Mucosa of rectum (tissue), 2 donors: ENCODE measurements around the gene SLC38A9.
"Not testable (repeated sequence)": the region's sequence is repeated elsewhere in the genome, so short reads cannot be mapped to it uniquely, and the experiment has no call there.

Experiments used
- H3K27ac ChIP-seq, 2 donors: one replicate each; pipeline ENCODE4 v1.7.0; 2013; ENCODE audit warnings: inconsistent platforms in 2 of 2, low read depth in 2 of 2, low read length in 2 of 2
- H3K27me3 ChIP-seq, 2 donors: one replicate each; pipeline ENCODE4 v1.7.0; 2013; ENCODE audit warnings: low read length in 2 of 2; ENCODE audit not compliant: control insufficient read depth in 2 of 2, insufficient read depth in 2 of 2
- H3K36me3 ChIP-seq, 2 donors: one replicate each; pipeline ENCODE4 v1.7.0; 2013; ENCODE audit warnings: low read length in 2 of 2; ENCODE audit not compliant: control insufficient read depth in 2 of 2, insufficient read depth in 2 of 2
- H3K4me1 ChIP-seq, 2 donors: one replicate each; pipeline ENCODE4 v1.7.0; 2013; ENCODE audit warnings: low read length in 2 of 2, mild to moderate bottlenecking in 1 of 2; ENCODE audit not compliant: control insufficient read depth in 2 of 2, insufficient read depth in 2 of 2
- H3K4me3 ChIP-seq, 2 donors: one replicate each; pipeline ENCODE4 v1.7.0; 2013; ENCODE audit warnings: low read length in 2 of 2
- H3K9ac ChIP-seq, 2 donors: one replicate each; pipeline ENCODE4 v1.7.0; 2013; ENCODE audit warnings: low read length in 2 of 2, low read depth in 1 of 2, mild to moderate bottlenecking in 1 of 2
- H3K9me3 ChIP-seq, 2 donors: one replicate each; pipeline ENCODE4 v1.7.0; 2013; ENCODE audit warnings: low read length in 2 of 2; ENCODE audit not compliant: control insufficient read depth in 2 of 2
- donor health status: healthy.
- donor health status: Normal muscosa, but diverticular disease.

Gene SLC38A9

DNA sequence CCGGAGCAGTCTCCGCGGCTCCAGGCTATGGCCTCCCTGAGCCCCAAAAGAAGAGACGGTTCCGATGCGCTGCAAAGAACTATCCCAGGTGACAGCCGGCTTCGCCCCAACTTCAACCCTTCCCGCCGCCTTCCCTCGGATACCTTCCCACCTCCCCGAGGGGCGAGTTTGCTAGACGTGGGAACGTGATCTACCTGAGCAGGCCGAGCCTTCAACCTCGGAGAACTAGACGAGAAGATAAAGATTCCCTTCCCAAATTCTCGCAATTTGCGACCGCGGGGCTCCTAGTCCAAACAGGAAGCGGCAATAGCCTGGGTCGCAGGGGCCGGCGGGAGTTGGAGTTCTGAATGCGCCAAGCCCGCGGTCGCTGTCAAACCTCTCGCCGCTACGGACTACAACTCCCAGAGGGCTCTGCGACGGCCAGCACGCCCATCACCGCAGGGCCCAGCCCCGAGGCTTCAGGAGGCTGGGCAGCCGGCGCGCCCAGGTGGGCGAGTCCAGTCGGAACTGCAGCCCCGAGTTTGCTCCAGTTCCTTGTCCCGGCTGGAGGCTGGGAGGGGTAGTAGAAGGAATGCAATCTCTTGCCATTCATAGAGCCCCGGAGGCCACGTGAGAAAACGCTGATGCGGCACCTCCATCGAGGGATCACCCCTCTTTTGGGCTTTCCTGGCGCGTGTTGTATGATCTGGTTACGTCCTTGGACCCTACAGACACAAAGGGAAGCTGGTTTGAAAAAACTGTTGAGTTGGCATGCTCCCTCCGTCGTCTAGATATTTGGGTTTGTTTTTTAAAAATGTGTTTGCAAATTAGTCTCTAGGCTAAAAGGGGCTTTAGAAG lies at the start of gene SLC38A9:
Gene SLC38A9, minus strand, starts transcription at position 302 of the 837 bp plus-strand sequence. CDS start 14,366 bp downstream, outside the sequence.
- Histone ChIP-seq H3K9me3 (no peaks in the 10 kb centered on the region), H3K9ac (peak within 1 kb of the TSS; percentile 77 to 87), H3K27me3 (no peaks in the 10 kb centered on the region), H3K4me3 (peak within 1 kb of the TSS; percentile 85 to 99), H3K4me1 (peaks cover 5 to 6% of the 10 kb centered on the region in 2 donors), H3K36me3 (peaks cover 0 to 3% of the 10 kb centered on the region in 2 donors), H3K27ac (peak within 1 kb of the TSS; percentile 36 to 56)

- not testable (repeated sequence) for H3K4me3 ChIP-seq, H3K27ac ChIP-seq, H3K9me3 ChIP-seq, H3K27me3 ChIP-seq, H3K36me3 ChIP-seq, H3K4me1 ChIP-seq, H3K9ac ChIP-seq
Observed at GRCh38 chr5:55761721-55762120, 49.6 kb upstream of the SLC38A9 start.

DNA sequence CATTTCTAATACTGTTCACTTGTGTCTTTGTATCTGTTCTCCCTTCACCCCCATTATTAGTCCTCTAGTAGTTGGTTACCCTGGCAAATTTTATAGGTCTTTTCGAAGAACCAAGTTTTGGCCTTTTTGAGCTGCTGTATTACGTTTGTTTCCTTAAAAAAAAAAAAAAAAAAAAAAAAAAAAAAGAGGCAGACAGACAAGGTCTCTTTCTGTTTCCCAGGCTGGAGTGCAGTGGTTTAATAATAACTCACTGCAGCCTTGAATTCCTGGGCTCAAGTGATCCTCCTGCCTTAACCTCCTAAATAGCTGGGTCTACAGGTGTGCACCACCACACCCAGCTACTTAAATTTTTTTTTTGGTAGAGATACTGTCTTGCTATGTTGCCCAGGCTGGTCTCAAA lies 46.6 kb upstream of the SLC38A9 start:
- Histone ChIP-seq H3K4me1 (no peaks in the 10 kb centered on the region), H3K4me3 (no peak overlapping the region), H3K27ac (no peak overlapping the region), H3K9me3 (no peaks in the 10 kb centered on the region), H3K36me3 (no peaks in the 10 kb centered on the region), H3K9ac (no peak overlapping the region), H3K27me3 (no peaks in the 10 kb centered on the region)

DNA sequence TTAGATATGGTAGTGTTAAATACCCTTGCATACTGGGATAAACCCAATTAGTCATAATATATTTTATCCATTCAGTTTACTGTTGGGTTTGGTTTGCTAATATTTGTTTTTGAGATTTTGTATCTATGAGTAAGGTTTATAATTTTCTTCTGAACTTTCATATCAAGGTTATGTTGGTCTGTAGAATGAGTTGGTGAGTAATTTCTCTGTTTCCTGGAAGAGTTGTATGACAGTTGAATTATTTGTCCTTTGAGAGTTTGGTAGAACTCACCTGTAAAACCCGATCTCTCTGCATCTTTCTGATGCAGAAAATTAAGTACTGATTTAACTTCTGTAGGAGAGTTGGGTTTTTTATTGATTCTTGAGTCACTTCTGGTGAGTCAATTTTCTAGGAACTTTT lies 46.1 kb upstream of the SLC38A9 start:
- Histone ChIP-seq H3K9me3 (no peaks in the 10 kb centered on the region), H3K27me3 (no peaks in the 10 kb centered on the region), H3K9ac (no peak overlapping the region), H3K4me1 (no peaks in the 10 kb centered on the region), H3K4me3 (no peak overlapping the region), H3K36me3 (no peaks in the 10 kb centered on the region), H3K27ac (no peak overlapping the region)

DNA sequence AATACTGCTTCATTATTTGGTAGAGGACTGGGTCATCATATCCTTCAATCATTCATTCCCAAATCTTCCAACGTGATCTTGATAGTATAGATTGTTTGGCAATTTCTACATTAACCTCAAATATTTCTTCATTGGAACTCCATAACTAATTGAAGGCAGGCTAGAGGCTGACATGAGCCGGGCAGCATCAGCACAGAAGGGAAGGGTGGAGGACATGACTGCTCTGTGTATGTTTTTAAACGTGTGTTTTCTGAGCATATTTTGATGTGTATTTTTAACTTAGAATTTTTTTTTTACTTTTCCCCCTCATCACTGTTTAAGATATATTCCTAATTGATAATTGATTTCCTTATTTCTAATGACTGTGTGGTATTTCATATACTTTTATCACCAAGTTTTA lies 38.4 kb upstream of the SLC38A9 start:
- Histone ChIP-seq H3K27ac (no peak overlapping the region), H3K4me3 (no peak overlapping the region), H3K9ac (no peak overlapping the region), H3K36me3 (no peaks in the 10 kb centered on the region), H3K27me3 (no peaks in the 10 kb centered on the region), H3K9me3 (no peaks in the 10 kb centered on the region), H3K4me1 (no peaks in the 10 kb centered on the region)

GRCh38 chr5:55750063-55750462 lies 37.9 kb upstream of the SLC38A9 start:
- no peak overlapping the region for H3K4me3 ChIP-seq
- H3K9me3 ChIP-seq: no peaks in the 10 kb centered on the region
- no peak overlapping the region for H3K9ac ChIP-seq
- no peak overlapping the region for H3K27ac ChIP-seq
- H3K4me1 ChIP-seq: no peaks in the 10 kb centered on the region
- H3K36me3 ChIP-seq: no peaks in the 10 kb centered on the region
- H3K27me3 ChIP-seq: no peaks in the 10 kb centered on the region

GRCh38 chr5:55749387-55749786 lies 37.3 kb upstream of the SLC38A9 start:
- H3K9me3 ChIP-seq: no peaks in the 10 kb centered on the region
- no peaks in the 10 kb centered on the region for H3K4me1 ChIP-seq
- no peak overlapping the region for H3K27ac ChIP-seq
- no peak overlapping the region for H3K9ac ChIP-seq
- no peak overlapping the region for H3K4me3 ChIP-seq
- no peaks in the 10 kb centered on the region for H3K27me3 ChIP-seq
- H3K36me3 ChIP-seq: no peaks in the 10 kb centered on the region

GRCh38 chr5:55747778-55748318 lies 35.7 kb upstream of the SLC38A9 start:
- no peaks in the 10 kb centered on the region for H3K27me3 ChIP-seq
- H3K4me3 ChIP-seq: no peak overlapping the region
- H3K9me3 ChIP-seq: no peaks in the 10 kb centered on the region
- H3K36me3 ChIP-seq: no peaks in the 10 kb centered on the region
- H3K9ac ChIP-seq: no peak overlapping the region
- H3K4me1 ChIP-seq: no peaks in the 10 kb centered on the region
- H3K27ac ChIP-seq: no peak overlapping the region

DNA sequence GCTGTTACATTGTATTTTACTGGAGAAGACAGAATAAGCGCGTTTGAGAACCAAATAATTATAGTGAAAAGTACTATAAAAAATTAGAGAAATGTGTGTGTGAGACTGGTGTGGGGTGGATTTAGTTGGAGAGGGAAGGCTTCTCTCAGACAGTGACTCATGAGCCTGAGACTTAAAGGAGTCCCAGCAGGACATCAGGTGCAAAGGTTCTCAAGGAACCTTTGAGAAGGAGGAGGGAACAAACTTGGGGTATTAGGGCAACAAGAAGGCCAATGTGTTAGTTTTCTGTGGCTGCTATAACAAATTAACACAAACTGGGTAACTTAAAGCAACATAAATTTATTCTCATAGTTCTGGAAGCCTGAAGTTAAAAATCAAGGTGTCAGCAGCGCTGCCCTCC lies 30.7 kb upstream of the SLC38A9 start:
- no peaks in the 10 kb centered on the region for H3K4me1 ChIP-seq
- no peaks in the 10 kb centered on the region for H3K9me3 ChIP-seq
- H3K27me3 ChIP-seq: no peaks in the 10 kb centered on the region
- H3K9ac ChIP-seq: no peak overlapping the region
- H3K36me3 ChIP-seq: no peaks in the 10 kb centered on the region
- H3K4me3 ChIP-seq: no peak overlapping the region
- H3K27ac ChIP-seq: no peak overlapping the region

DNA sequence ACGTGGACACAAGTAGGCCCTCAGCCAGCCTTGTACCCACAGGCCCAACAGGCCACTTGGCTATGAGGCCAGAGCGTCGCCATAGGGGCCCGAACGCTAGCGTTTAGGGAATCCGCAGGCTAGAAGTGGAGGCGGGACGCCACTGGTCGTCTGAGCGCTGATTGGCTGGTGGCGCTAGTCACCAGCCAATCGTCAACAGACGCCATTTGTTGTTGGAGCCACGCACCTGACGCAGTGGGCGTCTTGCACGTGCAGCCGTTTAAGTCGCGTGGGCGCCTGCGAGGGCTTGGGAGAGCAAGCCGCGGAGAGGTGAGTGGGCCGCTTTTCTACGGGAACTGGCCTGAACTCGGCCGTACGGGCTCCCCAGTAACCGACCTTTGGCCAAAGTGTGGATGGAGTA lies 25.7 kb upstream of the SLC38A9 start, which contains the start of gene DDX4:
Gene DDX4, plus strand, starts transcription at position 269 of the 400 bp plus-strand sequence. CDS start 903 bp downstream, outside the sequence.
- no peaks in the 10 kb centered on the region for H3K4me1 ChIP-seq
- H3K4me3 ChIP-seq: no peak within 1 kb of the TSS
- no peaks in the 10 kb centered on the region for H3K36me3 ChIP-seq
- no peak within 1 kb of the TSS for H3K27ac ChIP-seq
- no peaks in the 10 kb centered on the region for H3K27me3 ChIP-seq
- no peak within 1 kb of the TSS for H3K9ac ChIP-seq
- no peaks in the 10 kb centered on the region for H3K9me3 ChIP-seq
